H1 (cell line): Measurements from ENCODE around the gene DDA1. TPM values are rescaled to one million over a fixed set of nuclear protein-coding genes. Genes with fewer than 3 reads are reported as not detected.
A peak's percentile ranks its signal among the peaks of the same experiment; 100 is the strongest.

Source experiments
- CTCF ChIA-PET: fragments of 300-600 bp; sonication (Branson Sonifier 250); formaldehyde crosslinking; loops from one replicate; lab custom pipeline; 2021; ENCODE audit not compliant: partially characterized antibody; lab: Charles Lee
- POLR2A ChIA-PET: fragments of 300-600 bp; sonication (Branson Sonifier 250); formaldehyde crosslinking; loops from one replicate; lab custom pipeline; 2021; ENCODE audit warnings: inconsistent platforms; ENCODE audit not compliant: partially characterized antibody; lab: Charles Lee
- DNase-seq, 2 experiments: peaks; one replicate each; pipeline versions ENCODE4 v3.0.0 to v3.0.0-alpha.2; 2010 to 2022; ENCODE audit warnings: low spot score in 2 of 2, low read depth in 1 of 2, mixed read lengths in 1 of 2
- FAIRE-seq: peaks from 2 replicates; lab custom pipeline; 2011; peaks lifted over from hg19 to GRCh38; lab: Jason Lieb, UNC
- H2AFZ ChIP-seq: 2 replicates; pipeline ENCODE4 v1.8.1; 2012; ENCODE audit warnings: low read length, inconsistent platforms
- H2AK5ac ChIP-seq: 2 replicates; pipeline ENCODE4 v1.6.1; 2013; ENCODE audit warnings: low read depth, low read length
- H2BK120ac ChIP-seq: replicated peaks from 2 replicates; pipeline ENCODE3; 2013; ENCODE audit warnings: low read depth, low read length, inconsistent platforms
- H2BK12ac ChIP-seq: 2 replicates; pipeline ENCODE4 v1.6.1; 2013; ENCODE audit warnings: low read depth, low read length
- H2BK15ac ChIP-seq: 2 replicates; pipeline ENCODE4 v1.6.1; 2013; ENCODE audit warnings: low read length
- H2BK20ac ChIP-seq: 2 replicates; pipeline ENCODE4 v1.6.1; 2013; ENCODE audit warnings: low read length
- H2BK5ac ChIP-seq: 2 replicates; pipeline ENCODE4 v1.6.1; 2013; ENCODE audit warnings: low read depth, low read length
- H3K14ac ChIP-seq: 2 replicates; pipeline ENCODE4 v1.6.1; 2013; ENCODE audit warnings: inconsistent platforms; ENCODE audit not compliant: insufficient read length
- H3K18ac ChIP-seq: 2 replicates; pipeline ENCODE4 v1.6.1; 2013; ENCODE audit warnings: low read length; ENCODE audit errors: extremely low read depth
- H3K23ac ChIP-seq: 2 replicates; pipeline ENCODE4 v1.6.1; 2013; ENCODE audit warnings: inconsistent platforms; ENCODE audit not compliant: insufficient read length
- H3K23me2 ChIP-seq: 2 replicates; pipeline ENCODE4 v1.6.1; 2013; ENCODE audit warnings: low read depth, low read length
- H3K27ac ChIP-seq: 2 replicates; pipeline ENCODE4 v1.6.1; 2011; ENCODE audit warnings: low read depth, low read length, inconsistent platforms
- H3K27me3 ChIP-seq, 4 experiments: replicated peaks in 1 of 4; 1 replicate in 1 of 4; 2 replicates in 3 of 4; pipeline versions ENCODE4 v1.6.1 to v1.8.1; 2011 to 2013; ENCODE audit warnings: low read length in 3 of 4, mild to moderate bottlenecking in 3 of 4, inconsistent platforms in 2 of 4, mixed read lengths in 2 of 4, moderate library complexity in 1 of 4; ENCODE audit not compliant: control insufficient read depth in 3 of 4, insufficient read depth in 3 of 4; ENCODE audit errors: extremely low read depth in 1 of 4
- H3K36me3 ChIP-seq, 4 experiments: 2 replicates each; pipeline versions ENCODE4 v1.6.1 to v1.8.1; 2011 to 2013; ENCODE audit warnings: mild to moderate bottlenecking in 4 of 4, low read length in 3 of 4, moderate library complexity in 2 of 4, control low read depth in 1 of 4, inconsistent platforms in 1 of 4; ENCODE audit not compliant: insufficient read depth in 4 of 4, control insufficient read depth in 2 of 4
- H3K4ac ChIP-seq: replicated peaks from 2 replicates; pipeline ENCODE3; 2013; ENCODE audit warnings: low read length, low read depth, mixed read lengths, inconsistent platforms; ENCODE audit not compliant: insufficient read length
- H3K4me1 ChIP-seq, 4 experiments: replicated peaks in 1 of 4; 1 replicate in 1 of 4; 2 replicates in 3 of 4; pipeline versions ENCODE4 v1.6.1 to v1.8.1; 2011 to 2013; ENCODE audit warnings: low read length in 3 of 4, inconsistent platforms in 2 of 4, mixed read lengths in 1 of 4; ENCODE audit not compliant: insufficient read depth in 4 of 4, control insufficient read depth in 3 of 4
- H3K4me2 ChIP-seq, 2 experiments: 2 replicates each; pipeline versions ENCODE4 v1.6.1 to v1.8.1; 2011 to 2013; ENCODE audit warnings: low read depth in 2 of 2, low read length in 2 of 2, control low read depth in 1 of 2, inconsistent platforms in 1 of 2, mild to moderate bottlenecking in 1 of 2; ENCODE audit not compliant: insufficient read depth in 1 of 2
- H3K4me3 ChIP-seq, 4 experiments: fragments of 200-600, 300-600 bp in 1 of 4; sonication (generic), shearing (Covaris generic), sonication (Bioruptor Twin) in 1 of 4; 2 replicates each; pipeline versions ENCODE4 v1.5.1 to v1.8.1; 2011 to 2016; ENCODE audit warnings: low read length in 4 of 4, low read depth in 3 of 4, control low read depth in 2 of 4, inconsistent platforms in 2 of 4, mild to moderate bottlenecking in 2 of 4, mixed read lengths in 1 of 4, moderate library complexity in 1 of 4; ENCODE audit not compliant: insufficient read depth in 2 of 4; ENCODE audit errors: extremely low read depth in 1 of 4
- H3K56ac ChIP-seq: replicated peaks from 2 replicates; pipeline ENCODE3; 2013; ENCODE audit warnings: low read depth, mild to moderate bottlenecking, mixed read lengths, low read length, inconsistent platforms; ENCODE audit not compliant: insufficient read length
- H3K79me1 ChIP-seq: 2 replicates; pipeline ENCODE4 v1.6.1; 2013; ENCODE audit warnings: low read depth, low read length, control low read depth
- H3K79me2 ChIP-seq, 2 experiments: 2 replicates each; pipeline versions ENCODE4 v1.6.1 to v1.8.1; 2012 to 2013; ENCODE audit warnings: low read length in 2 of 2, mild to moderate bottlenecking in 2 of 2, inconsistent platforms in 1 of 2; ENCODE audit not compliant: insufficient read depth in 2 of 2, control insufficient read depth in 1 of 2
- H3K9ac ChIP-seq, 4 experiments: replicated peaks in 1 of 4; 1 replicate in 1 of 4; 2 replicates in 3 of 4; pipeline versions ENCODE4 v1.6.1 to v1.8.1; 2011 to 2013; ENCODE audit warnings: low read depth in 3 of 4, low read length in 3 of 4, control low read depth in 2 of 4, mild to moderate bottlenecking in 2 of 4, moderate library complexity in 2 of 4, inconsistent platforms in 1 of 4; ENCODE audit errors: extremely low read depth in 1 of 4
- H3K9me3 ChIP-seq, 2 experiments: 2 replicates each; pipeline versions ENCODE4 v1.6.1 to v1.8.1; 2012 to 2013; ENCODE audit warnings: mild to moderate bottlenecking in 2 of 2, moderate library complexity in 2 of 2, control low read depth in 1 of 2, inconsistent platforms in 1 of 2, low read depth in 1 of 2, low read length in 1 of 2, mixed read lengths in 1 of 2; ENCODE audit not compliant: insufficient read depth in 2 of 2
- H4K20me1 ChIP-seq, 2 experiments: replicated peaks in 1 of 2; 2 replicates each; pipeline versions ENCODE3 to v1.8.1; 2011 to 2013; ENCODE audit warnings: inconsistent platforms in 2 of 2, low read length in 2 of 2, mild to moderate bottlenecking in 1 of 2; ENCODE audit not compliant: insufficient read depth in 2 of 2, control insufficient read depth in 1 of 2
- H4K5ac ChIP-seq: 2 replicates; pipeline ENCODE4 v1.6.1; 2013; ENCODE audit warnings: low read length, low read depth, mixed read lengths, inconsistent platforms; ENCODE audit not compliant: insufficient read length
- H4K8ac ChIP-seq: 2 replicates; pipeline ENCODE4 v1.8.0; 2013; ENCODE audit warnings: mild to moderate bottlenecking, moderate library complexity, low read length, inconsistent platforms; ENCODE audit not compliant: insufficient read depth; ENCODE audit errors: extremely low read depth
- H4K91ac ChIP-seq: replicated peaks from 2 replicates; pipeline ENCODE3; 2013; ENCODE audit warnings: low read length, mixed read lengths, inconsistent platforms; ENCODE audit not compliant: insufficient read length
- KDM1A ChIP-seq: fragments of 200-600, 300-600 bp; sonication (generic); IDR thresholded peaks from 2 replicates; pipeline ENCODE4 v1.7.1; 2016; ENCODE audit warnings: mild to moderate bottlenecking, low read length, borderline replicate concordance
- NANOG ChIP-seq: IDR thresholded peaks from 2 replicates; pipeline ENCODE4 v1.6.1; 2011; ENCODE audit warnings: low read length, low read depth, mild to moderate bottlenecking, inconsistent platforms; ENCODE audit not compliant: insufficient read depth, poor library complexity, severe bottlenecking
- WGBS, 2 experiments: shearing (Covaris generic) in 1 of 2; methylation state at CpG; one replicate each; pipeline versions ENCODE4 v1.1.6 to v1.1.7; 2013 to 2015; ENCODE audit warnings: low lambda C conversion rate in 2 of 2, mixed read lengths in 2 of 2, inconsistent platforms in 1 of 2, low coverage in 1 of 2, missing lambda C conversion rate in 1 of 2; ENCODE audit not compliant: insufficient replicate concordance in 2 of 2, insufficient coverage in 1 of 2, insufficient read length in 1 of 2; ENCODE audit errors: extremely low coverage in 1 of 2, missing lambda C conversion rate in 1 of 2; 5-methylcytosine and 5-hydroxymethylcytosine counted together
- polyA plus RNA-seq, 7 experiments: library from polyadenylated mRNA; depleted of rRNA in 3 of 7; stranded (reverse) in 5 of 7; unstranded in 2 of 7; fragments of >200 nt in 5 of 7; fragments of 200-250 nt in 2 of 7; gene quantifications; 1 replicate in 5 of 7; 2 replicates in 1 of 7; 4 replicates in 1 of 7; pipeline versions ENCODE4 v1.2.1 to v1.2.3, GENCODE V29; 2011 to 2013; ENCODE audit warnings: missing spikeins in 2 of 7, mixed read lengths in 2 of 7
- total RNA-seq: library from RNA; stranded (reverse); fragmentation: NEBNext Ultra II Directional; extraction: Animal tissue kit (Norgen Biotek cat#: 25700); gene quantifications from 2 replicates; pipeline ENCODE4 v1.2.1, GENCODE V29; 2021

DDA1 gene
- total and polyA plus RNA-seq, 2 of the 8 experiments (the other 6 are each of a cell fraction or from before 2014, with no cell fraction given): 29.2 to 34.5 TPM

DNA sequence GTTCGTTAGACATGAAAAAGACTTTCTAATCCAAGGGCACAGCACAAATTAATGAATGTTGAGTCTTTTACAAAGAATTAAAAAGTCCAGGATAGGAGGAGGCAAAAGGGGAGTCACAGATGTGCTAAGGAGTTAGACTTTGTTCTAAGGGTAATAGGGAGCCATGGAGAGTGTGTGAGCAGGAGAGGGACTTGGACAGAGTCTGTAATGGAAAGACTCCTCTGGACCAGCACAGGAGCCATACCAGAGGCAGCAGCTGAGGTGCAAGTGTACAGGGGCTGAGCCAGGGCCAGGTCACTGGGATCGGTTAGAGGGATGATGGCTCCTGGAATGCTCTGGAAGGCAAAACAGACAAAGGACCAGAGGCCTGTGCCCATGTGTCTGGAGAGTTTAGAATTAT is 38.5 kb downstream of the DDA1 start:
- no peak overlapping the region for H2BK12ac ChIP-seq
- H3K56ac ChIP-seq: no peak overlapping the region
- no peak overlapping the region for H3K18ac ChIP-seq
- H4K8ac ChIP-seq: no peak overlapping the region
- TF ChIP-seq KDM1A: peak; percentile 83
- no peak for TF ChIP-seq NANOG
- TF ChIP-seq, all 59 proteins: peak for 1
- Histone ChIP-seq H2AK5ac (no peak overlapping the region), H3K9ac (no peak overlapping the region), H2AFZ (no peak overlapping the region), H3K79me1 (no peaks in the 10 kb centered on the region), H2BK5ac (no peak overlapping the region), H3K14ac (no peak overlapping the region), H3K27me3 (no peaks in the 10 kb centered on the region), H3K36me3 (no peaks in the 10 kb centered on the region), H3K23ac (no peak overlapping the region), H4K5ac (no peak overlapping the region), H4K91ac (peak overlapping the region; percentile 32), H3K23me2 (no peaks in the 10 kb centered on the region), H3K4me2 (no peak overlapping the region), H3K4me1 (peaks cover 0 to 4% (median 3%) of the 10 kb centered on the region in 4 experiments; a peak in 3 of 7 replicates), H3K4ac (no peak overlapping the region), H3K27ac (no peak overlapping the region), H2BK20ac (0 out of 2 replicates have a peak overlapping the region, but pooled peaks have one; percentile 51), H2BK15ac (no peak overlapping the region), H3K9me3 (no peaks in the 10 kb centered on the region), H3K79me2 (no peaks in the 10 kb centered on the region), H3K4me3 (no peak overlapping the region), H2BK120ac (no peak overlapping the region), H4K20me1 (no peaks in the 10 kb centered on the region)
- FAIRE-seq (no peak), DNase-seq (no peak)
- CTCF ChIA-PET: interaction anchor here (1.4 to 13.5 kb wide), 8 partner anchors 10 to 117 kb away, joined by 5 to 153 read pairs (median 6); partner anchors contain the start of gene CCDC194
- WGBS, 2 experiments: 89% methylated on average over 2 of the region's 2 CpGs; no CpG with 5 or more reads in 1 of the 2 experiments
- POLR2A ChIA-PET: interaction anchor here (0.9 to 2.1 kb wide), 3 partner anchors 10 to 57 kb away, joined by 3 to 6 read pairs (median 3); partner anchors contain the start of gene GTPBP3
